Astrocyte of the cerebellum (primary cell): ENCODE data around the gene ZNF664.

ENCODE experiments used
- DNase-seq: peaks from one replicate; pipeline ENCODE4 v3.0.0-alpha.2; 2011; ENCODE audit warnings: low read depth
- H3K4me3 ChIP-seq: 2 replicates; pipeline ENCODE4 v1.5.1; 2011; ENCODE audit warnings: mild to moderate bottlenecking, low read depth, low read length, moderate library complexity
- in situ Hi-C: cut with HindIII; loops from 2 replicates; pipeline ENCODE4 v1.10.0; 2017; ENCODE audit warnings: low sequenced_read_pairs
- TF ChIP-seq, protein P1 (sequence below): IDR thresholded peaks from 2 replicates; pipeline ENCODE4 v1.5.1; 2012; ENCODE audit warnings: low read length, low read depth, moderate library complexity, mild to moderate bottlenecking; ENCODE audit errors: missing control alignments

Gene ZNF664

DNA sequence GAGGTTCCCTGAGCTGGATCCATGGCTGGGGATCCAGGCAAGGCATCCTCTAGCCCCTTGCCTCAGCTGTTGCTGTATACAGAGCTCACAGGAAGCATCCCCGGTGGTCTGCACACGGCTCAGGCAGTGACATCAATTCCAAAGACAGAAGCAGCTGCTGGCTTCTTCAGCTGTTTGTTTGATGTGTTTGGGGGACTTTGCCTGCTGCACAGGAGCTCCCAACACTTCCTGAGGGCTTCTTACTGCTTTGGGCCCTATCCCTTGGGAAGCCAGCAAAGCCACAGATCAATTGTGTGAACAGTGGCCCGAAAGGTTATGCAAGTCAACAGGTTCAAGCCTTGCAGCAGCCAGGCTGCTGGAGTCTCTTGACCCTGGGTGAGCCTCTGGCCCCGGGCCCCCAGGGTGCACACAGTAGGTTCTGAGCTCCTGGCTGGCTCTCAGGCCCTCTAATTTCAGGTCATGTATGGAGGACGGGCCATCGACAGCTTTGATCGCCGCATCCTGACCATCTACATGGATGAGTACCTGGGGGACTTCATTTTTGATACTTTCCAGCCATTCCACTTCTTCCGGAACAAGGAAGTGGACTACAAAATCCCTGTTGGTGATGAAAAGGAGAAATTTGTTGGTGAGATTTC is 43.0 kb upstream of the ZNF664 start:
- in situ Hi-C loops: no loop called here
- TF ChIP-seq, protein P1, sequence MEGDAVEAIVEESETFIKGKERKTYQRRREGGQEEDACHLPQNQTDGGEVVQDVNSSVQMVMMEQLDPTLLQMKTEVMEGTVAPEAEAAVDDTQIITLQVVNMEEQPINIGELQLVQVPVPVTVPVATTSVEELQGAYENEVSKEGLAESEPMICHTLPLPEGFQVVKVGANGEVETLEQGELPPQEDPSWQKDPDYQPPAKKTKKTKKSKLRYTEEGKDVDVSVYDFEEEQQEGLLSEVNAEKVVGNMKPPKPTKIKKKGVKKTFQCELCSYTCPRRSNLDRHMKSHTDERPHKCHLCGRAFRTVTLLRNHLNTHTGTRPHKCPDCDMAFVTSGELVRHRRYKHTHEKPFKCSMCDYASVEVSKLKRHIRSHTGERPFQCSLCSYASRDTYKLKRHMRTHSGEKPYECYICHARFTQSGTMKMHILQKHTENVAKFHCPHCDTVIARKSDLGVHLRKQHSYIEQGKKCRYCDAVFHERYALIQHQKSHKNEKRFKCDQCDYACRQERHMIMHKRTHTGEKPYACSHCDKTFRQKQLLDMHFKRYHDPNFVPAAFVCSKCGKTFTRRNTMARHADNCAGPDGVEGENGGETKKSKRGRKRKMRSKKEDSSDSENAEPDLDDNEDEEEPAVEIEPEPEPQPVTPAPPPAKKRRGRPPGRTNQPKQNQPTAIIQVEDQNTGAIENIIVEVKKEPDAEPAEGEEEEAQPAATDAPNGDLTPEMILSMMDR: no peak
- no peak for DNase-seq
- H3K4me3 ChIP-seq: no peak overlapping the region

GRCh38 chr12:123931686-123932321 is 41.2 kb upstream of the ZNF664 start:
- in situ Hi-C loops: no loop called here
- DNase-seq: no peak
- TF ChIP-seq, protein P1: no peak
- no peak overlapping the region for H3K4me3 ChIP-seq

DNA sequence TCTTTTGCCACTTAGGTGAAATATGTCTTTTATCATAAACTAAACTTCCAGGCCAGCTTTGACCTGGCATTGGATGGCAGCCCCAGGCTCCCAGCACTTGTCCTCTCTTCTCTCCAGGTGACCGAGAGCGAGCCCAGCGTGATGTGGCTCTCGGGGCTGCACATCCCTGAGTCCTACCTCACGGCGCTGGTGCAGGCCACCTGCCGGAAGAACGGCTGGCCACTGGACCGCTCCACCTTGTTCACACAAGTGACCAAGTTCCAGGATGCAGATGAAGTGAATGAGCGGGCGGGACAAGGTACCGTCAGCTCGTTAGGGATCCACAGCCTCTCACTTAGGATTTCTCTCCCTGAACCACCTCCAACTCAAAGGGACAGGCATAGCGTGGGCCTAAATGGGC is 39.8 kb upstream of the ZNF664 start:
- no peak overlapping the region for H3K4me3 ChIP-seq
- in situ Hi-C loops: no loop called here
- DNase-seq: no peak
- TF ChIP-seq, protein P1: no peak

- no peak for DNase-seq
- H3K4me3 ChIP-seq: no peak overlapping the region
- TF ChIP-seq, protein P1: no peak
- in situ Hi-C loops: no loop called here
Observed at GRCh38 chr12:123934016-123934620, 38.9 kb upstream of the ZNF664 start.

GRCh38 chr12:123934829-123935228 is 38.2 kb upstream of the ZNF664 start:
- DNase-seq: no peak
- TF ChIP-seq, protein P1: no peak
- in situ Hi-C loops: no loop called here
- no peak overlapping the region for H3K4me3 ChIP-seq

GRCh38 chr12:123935956-123936355 is 37.1 kb upstream of the ZNF664 start:
- in situ Hi-C loops: no loop called here
- TF ChIP-seq, protein P1: no peak
- DNase-seq: no peak
- no peak overlapping the region for H3K4me3 ChIP-seq
